ENCODE results near the gene KRTAP5-7.
"Not testable (repeated sequence)": the region's sequence is repeated elsewhere in the genome, so short reads cannot be mapped to it uniquely, and the experiment has no call there.

The KRTAP5-7 gene

GRCh38 chr11:71496421-71496820, 30.6 kb upstream of the KRTAP5-7 start:
- DNase-seq, result no peak

- DNase-seq, result no peak
These were observed 29.0 kb upstream of the KRTAP5-7 start for GRCh38 chr11:71498091-71498490.

GRCh38 chr11:71499125-71499524, 27.9 kb upstream of the KRTAP5-7 start:
- peak; percentile 5 to 39 (median 11) for DNase-seq

GRCh38 chr11:71499546-71499945, 27.5 kb upstream of the KRTAP5-7 start:
- no peak for DNase-seq

GRCh38 chr11:71500601-71501021, 26.5 kb upstream of the KRTAP5-7 start:
- DNase-seq, result no peak

- no peak for DNase-seq
These were observed 25.7 kb upstream of the KRTAP5-7 start for GRCh38 chr11:71501071-71501985.

GRCh38 chr11:71502026-71502425, 25.0 kb upstream of the KRTAP5-7 start:
- DNase-seq, result no peak

- DNase-seq, result no peak
These were observed 24.1 kb upstream of the KRTAP5-7 start for GRCh38 chr11:71502871-71503435.

- no peak for DNase-seq
These were observed 22.5 kb upstream of the KRTAP5-7 start for GRCh38 chr11:71504531-71504930.

- DNase-seq, result no peak
These were observed 22.1 kb upstream of the KRTAP5-7 start for GRCh38 chr11:71505001-71505400.

- DNase-seq, result no peak
These were observed 21.3 kb upstream of the KRTAP5-7 start for GRCh38 chr11:71505781-71506180.

GRCh38 chr11:71507102-71507501, 20.0 kb upstream of the KRTAP5-7 start:
- no peak for DNase-seq

GRCh38 chr11:71518506-71519471, 8.3 kb upstream of the KRTAP5-7 start:
- DNase-seq, result no peak

- DNase-seq, result no peak
These were observed 7.5 kb upstream of the KRTAP5-7 start for GRCh38 chr11:71519546-71519945.

- DNase-seq, result no peak
These were observed 1.7 kb upstream of the KRTAP5-7 start for GRCh38 chr11:71525188-71525937.

- DNase-seq, result no peak
These were observed 1.1 kb upstream of the KRTAP5-7 start for GRCh38 chr11:71525938-71526495.

- DNase-seq, result no peak
These were observed 626 bp downstream of the KRTAP5-7 start for GRCh38 chr11:71527576-71528210.

- DNase-seq, result no peak
These were observed 3.5 kb downstream of the KRTAP5-7 start for GRCh38 chr11:71530602-71531001.

- peak; percentile 46 to 90 (median 71) for DNase-seq
These were observed 5.1 kb downstream of the KRTAP5-7 start for GRCh38 chr11:71532036-71532610.

GRCh38 chr11:71534711-71535608, 7.9 kb downstream of the KRTAP5-7 start:
- DNase-seq, result not testable (repeated sequence)
